Measurements from ENCODE around the gene AGBL4.

The AGBL4 gene

DNA sequence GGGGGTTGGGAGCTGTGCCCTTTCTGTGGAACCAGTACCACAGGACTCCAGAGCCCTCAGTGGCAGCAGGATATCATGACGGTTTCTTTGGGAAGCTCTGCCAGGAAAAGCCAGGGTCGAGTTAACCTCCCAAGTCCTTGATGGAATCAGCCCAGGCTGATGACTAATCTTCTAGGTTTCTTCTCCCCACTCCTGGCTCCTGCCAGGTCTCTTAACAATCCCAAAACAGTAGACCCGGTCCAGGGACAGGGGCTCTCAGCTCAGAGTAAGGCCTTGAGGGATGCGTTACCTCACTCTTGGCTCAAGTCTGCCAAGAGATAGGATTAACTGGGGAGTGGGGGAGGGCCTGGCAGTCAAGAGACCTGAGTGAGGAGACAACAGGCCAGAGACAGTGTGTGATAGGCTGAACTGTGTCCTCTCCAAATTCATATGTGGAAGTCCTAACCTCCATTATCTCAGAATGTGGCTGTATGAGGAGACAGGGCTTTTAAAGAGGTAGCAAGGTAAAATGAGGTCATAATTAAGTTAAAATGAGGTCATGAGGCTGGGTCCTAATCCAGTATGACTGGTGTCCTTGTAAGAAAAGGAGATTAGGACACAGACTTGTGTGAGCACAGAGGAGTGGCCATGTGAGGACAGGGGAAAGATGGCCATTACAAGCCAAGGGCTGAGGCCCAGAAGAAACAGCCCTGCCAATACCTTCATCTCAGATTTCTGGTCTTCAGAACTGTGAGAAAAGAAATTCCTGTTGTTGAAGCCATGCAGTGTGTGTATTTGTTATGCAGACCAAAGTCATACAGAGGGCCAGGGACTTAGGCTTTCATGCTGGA, 1342.1 kb downstream of the AGBL4 start:
- TF ChIP-seq EP300 (IDR thresholded peaks at IDR 0.05; ENCODE audit: borderline replicate concordance), result no peak
- TF ChIP-seq ZBTB7A (IDR thresholded peaks at IDR 0.05; ENCODE audit: low read depth), result no peak
- TF ChIP-seq CREB1 (IDR thresholded peaks at IDR 0.05; ENCODE audit: low read depth), result no peak
- TF ChIP-seq, protein P1, sequence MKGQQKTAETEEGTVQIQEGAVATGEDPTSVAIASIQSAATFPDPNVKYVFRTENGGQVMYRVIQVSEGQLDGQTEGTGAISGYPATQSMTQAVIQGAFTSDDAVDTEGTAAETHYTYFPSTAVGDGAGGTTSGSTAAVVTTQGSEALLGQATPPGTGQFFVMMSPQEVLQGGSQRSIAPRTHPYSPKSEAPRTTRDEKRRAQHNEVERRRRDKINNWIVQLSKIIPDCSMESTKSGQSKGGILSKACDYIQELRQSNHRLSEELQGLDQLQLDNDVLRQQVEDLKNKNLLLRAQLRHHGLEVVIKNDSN (IDR thresholded peaks at IDR 0.05), result no peak
- no peak for TF ChIP-seq CEBPB (IDR thresholded peaks at IDR 0.05)
- no peak for TF ChIP-seq EGR1 (IDR thresholded peaks at IDR 0.05)
- TF ChIP-seq, protein P2, sequence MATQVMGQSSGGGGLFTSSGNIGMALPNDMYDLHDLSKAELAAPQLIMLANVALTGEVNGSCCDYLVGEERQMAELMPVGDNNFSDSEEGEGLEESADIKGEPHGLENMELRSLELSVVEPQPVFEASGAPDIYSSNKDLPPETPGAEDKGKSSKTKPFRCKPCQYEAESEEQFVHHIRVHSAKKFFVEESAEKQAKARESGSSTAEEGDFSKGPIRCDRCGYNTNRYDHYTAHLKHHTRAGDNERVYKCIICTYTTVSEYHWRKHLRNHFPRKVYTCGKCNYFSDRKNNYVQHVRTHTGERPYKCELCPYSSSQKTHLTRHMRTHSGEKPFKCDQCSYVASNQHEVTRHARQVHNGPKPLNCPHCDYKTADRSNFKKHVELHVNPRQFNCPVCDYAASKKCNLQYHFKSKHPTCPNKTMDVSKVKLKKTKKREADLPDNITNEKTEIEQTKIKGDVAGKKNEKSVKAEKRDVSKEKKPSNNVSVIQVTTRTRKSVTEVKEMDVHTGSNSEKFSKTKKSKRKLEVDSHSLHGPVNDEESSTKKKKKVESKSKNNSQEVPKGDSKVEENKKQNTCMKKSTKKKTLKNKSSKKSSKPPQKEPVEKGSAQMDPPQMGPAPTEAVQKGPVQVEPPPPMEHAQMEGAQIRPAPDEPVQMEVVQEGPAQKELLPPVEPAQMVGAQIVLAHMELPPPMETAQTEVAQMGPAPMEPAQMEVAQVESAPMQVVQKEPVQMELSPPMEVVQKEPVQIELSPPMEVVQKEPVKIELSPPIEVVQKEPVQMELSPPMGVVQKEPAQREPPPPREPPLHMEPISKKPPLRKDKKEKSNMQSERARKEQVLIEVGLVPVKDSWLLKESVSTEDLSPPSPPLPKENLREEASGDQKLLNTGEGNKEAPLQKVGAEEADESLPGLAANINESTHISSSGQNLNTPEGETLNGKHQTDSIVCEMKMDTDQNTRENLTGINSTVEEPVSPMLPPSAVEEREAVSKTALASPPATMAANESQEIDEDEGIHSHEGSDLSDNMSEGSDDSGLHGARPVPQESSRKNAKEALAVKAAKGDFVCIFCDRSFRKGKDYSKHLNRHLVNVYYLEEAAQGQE (IDR thresholded peaks at IDR 0.05; ENCODE audit: low read depth), result no peak
- TF ChIP-seq RAD21 (IDR thresholded peaks at IDR 0.05; ENCODE audit: low read depth), result no peak
- TF ChIP-seq YY1 (IDR thresholded peaks at IDR 0.05; ENCODE audit: low read depth), result no peak
- no peak for TF ChIP-seq TCF12 (IDR thresholded peaks at IDR 0.05; ENCODE audit: low read depth)

DNA sequence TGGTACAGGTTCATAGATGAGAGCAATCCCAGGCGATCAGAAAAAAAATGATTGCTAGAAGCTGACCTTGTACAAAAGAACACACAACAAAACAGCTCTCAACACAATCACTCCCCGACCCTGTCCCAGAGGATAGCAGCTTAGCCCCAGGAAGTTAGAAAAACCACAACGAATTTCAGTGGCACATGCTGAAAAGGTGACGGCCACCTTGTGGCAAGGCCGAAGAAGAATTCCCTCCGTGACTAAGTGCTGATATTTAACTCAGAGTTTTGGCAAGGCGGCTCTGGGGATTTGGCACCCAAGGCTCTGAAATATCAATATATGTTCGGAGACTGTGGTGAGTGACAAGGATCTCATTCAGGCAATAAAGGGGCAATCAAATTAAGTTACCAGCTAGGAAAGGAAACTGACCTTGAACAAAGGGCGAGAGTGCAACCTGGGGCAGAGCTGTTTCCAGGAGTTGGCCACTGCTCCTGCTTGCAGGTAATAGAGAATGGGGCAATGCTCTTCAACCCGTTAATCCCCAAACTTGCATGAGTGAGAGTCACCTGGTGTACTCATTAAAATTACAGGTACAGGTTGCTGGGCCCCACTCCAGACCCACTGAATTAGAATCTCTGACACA, 1343.2 kb downstream of the AGBL4 start:
- TF ChIP-seq YY1 (IDR thresholded peaks at IDR 0.05; ENCODE audit: low read depth) (no peak), EP300 (IDR thresholded peaks at IDR 0.05; ENCODE audit: borderline replicate concordance) (no peak), NFIC (IDR thresholded peaks at IDR 0.05) (no peak), CREB1 (IDR thresholded peaks at IDR 0.05; ENCODE audit: low read depth) (no peak), FOXM1 (IDR thresholded peaks at IDR 0.05; ENCODE audit: borderline replicate concordance, low read depth) (no peak), CEBPB (IDR thresholded peaks at IDR 0.05) (no peak)
- TF ChIP-seq, protein P3, sequence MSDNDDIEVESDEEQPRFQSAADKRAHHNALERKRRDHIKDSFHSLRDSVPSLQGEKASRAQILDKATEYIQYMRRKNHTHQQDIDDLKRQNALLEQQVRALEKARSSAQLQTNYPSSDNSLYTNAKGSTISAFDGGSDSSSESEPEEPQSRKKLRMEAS (IDR thresholded peaks at IDR 0.05), result no peak

DNA sequence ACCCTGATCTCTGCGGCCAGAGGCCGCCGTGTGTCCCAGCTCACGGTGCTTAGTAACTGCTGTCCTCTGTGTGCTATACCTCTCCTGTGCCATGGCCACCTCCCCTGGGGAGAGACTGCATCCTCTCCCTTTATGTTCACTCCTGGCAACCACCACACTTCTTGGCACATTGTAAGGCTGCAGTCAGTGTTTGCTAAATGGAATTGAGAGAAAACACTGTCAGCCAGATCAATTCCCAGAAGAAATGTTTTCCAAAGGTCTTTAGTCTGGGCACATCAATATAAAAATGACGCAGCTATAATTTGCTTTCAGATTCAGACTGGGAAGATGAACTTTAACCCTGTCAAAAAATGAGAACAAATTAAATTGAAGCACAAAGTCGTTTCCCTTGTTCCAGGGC, 1343.9 kb downstream of the AGBL4 start:
- no peak for TF ChIP-seq FOXM1 (IDR thresholded peaks at IDR 0.05; ENCODE audit: borderline replicate concordance, low read depth)
- TF ChIP-seq EP300 (IDR thresholded peaks at IDR 0.05; ENCODE audit: borderline replicate concordance), result no peak
- TF ChIP-seq EGR1 (IDR thresholded peaks at IDR 0.05), result no peak
- no peak for TF ChIP-seq CEBPB (IDR thresholded peaks at IDR 0.05)
- TF ChIP-seq NFIC (IDR thresholded peaks at IDR 0.05), result no peak
- TF ChIP-seq, protein P3 (IDR thresholded peaks at IDR 0.05), result no peak
- no peak for TF ChIP-seq TCF12 (IDR thresholded peaks at IDR 0.05; ENCODE audit: low read depth)
- TF ChIP-seq TAF1 (IDR thresholded peaks at IDR 0.05; ENCODE audit: low read depth), result no peak
- TF ChIP-seq ZBTB7A (IDR thresholded peaks at IDR 0.05; ENCODE audit: low read depth), result no peak
- no peak for TF ChIP-seq CREB1 (IDR thresholded peaks at IDR 0.05; ENCODE audit: low read depth)
- TF ChIP-seq, protein P2 (IDR thresholded peaks at IDR 0.05; ENCODE audit: low read depth), result no peak
- no peak for TF ChIP-seq YY1 (IDR thresholded peaks at IDR 0.05; ENCODE audit: low read depth)
- TF ChIP-seq, protein P1 (IDR thresholded peaks at IDR 0.05), result no peak
- no peak for TF ChIP-seq RAD21 (IDR thresholded peaks at IDR 0.05; ENCODE audit: low read depth)
- no peak for TF ChIP-seq TEAD4 (IDR thresholded peaks at IDR 0.05)

DNA sequence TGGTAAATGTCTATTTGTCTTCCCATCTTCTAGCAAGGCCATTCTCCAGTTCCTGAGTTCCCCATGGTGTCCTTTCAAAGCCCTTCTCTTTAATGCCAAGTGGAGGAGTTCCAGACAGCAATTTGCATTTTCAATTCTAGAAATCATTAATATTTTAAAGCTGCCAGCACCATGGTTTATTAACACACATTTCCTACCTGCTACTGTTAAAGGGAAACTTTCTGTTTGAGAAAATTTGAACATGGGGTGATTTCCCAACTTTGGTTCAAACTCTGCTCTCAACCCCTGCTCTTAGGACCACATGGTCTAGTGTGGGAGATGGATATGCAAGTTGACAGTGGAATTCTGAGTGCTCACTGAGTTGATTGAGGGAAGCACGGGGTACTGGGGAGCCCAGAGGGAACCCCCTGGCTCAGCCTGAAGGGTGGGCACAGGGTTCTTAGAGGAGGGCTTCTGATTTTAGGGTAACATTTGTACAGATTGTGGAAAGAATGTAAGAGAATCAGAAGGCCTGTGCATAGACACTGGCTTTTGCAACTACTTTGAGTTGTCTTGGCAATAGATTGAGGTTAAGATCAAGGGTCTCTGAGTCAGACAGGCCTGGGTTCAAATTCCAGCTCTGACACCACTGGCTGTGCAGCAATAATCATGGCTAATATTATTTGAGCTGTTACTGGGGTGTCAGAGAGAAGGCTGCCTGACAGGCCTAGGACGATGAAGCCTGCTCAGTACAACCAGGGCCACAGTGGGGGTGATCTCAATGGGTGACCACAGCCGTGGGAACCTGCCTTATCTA, 1344.8 kb downstream of the AGBL4 start:
- no peak for TF ChIP-seq FOXM1 (IDR thresholded peaks at IDR 0.05; ENCODE audit: borderline replicate concordance, low read depth)
- TF ChIP-seq TEAD4 (IDR thresholded peaks at IDR 0.05), result no peak
- TF ChIP-seq, protein P3 (IDR thresholded peaks at IDR 0.05), result no peak
- TF ChIP-seq ZBTB7A (IDR thresholded peaks at IDR 0.05; ENCODE audit: low read depth), result no peak
- no peak for TF ChIP-seq CREB1 (IDR thresholded peaks at IDR 0.05; ENCODE audit: low read depth)
- TF ChIP-seq, protein P2 (IDR thresholded peaks at IDR 0.05; ENCODE audit: low read depth), result no peak
- no peak for TF ChIP-seq CEBPB (IDR thresholded peaks at IDR 0.05)
- TF ChIP-seq TAF1 (IDR thresholded peaks at IDR 0.05; ENCODE audit: low read depth), result no peak
- no peak for TF ChIP-seq TCF12 (IDR thresholded peaks at IDR 0.05; ENCODE audit: low read depth)
- TF ChIP-seq, protein P1 (IDR thresholded peaks at IDR 0.05), result no peak
- no peak for TF ChIP-seq NFIC (IDR thresholded peaks at IDR 0.05)
- TF ChIP-seq YY1 (IDR thresholded peaks at IDR 0.05; ENCODE audit: low read depth), result no peak
- no peak for TF ChIP-seq EP300 (IDR thresholded peaks at IDR 0.05; ENCODE audit: borderline replicate concordance)
- no peak for TF ChIP-seq RAD21 (IDR thresholded peaks at IDR 0.05; ENCODE audit: low read depth)
- TF ChIP-seq EGR1 (IDR thresholded peaks at IDR 0.05), result no peak

All from Ishikawa (cell line).